ENCODE results near the gene LRTM2.

The LRTM2 gene

DNA sequence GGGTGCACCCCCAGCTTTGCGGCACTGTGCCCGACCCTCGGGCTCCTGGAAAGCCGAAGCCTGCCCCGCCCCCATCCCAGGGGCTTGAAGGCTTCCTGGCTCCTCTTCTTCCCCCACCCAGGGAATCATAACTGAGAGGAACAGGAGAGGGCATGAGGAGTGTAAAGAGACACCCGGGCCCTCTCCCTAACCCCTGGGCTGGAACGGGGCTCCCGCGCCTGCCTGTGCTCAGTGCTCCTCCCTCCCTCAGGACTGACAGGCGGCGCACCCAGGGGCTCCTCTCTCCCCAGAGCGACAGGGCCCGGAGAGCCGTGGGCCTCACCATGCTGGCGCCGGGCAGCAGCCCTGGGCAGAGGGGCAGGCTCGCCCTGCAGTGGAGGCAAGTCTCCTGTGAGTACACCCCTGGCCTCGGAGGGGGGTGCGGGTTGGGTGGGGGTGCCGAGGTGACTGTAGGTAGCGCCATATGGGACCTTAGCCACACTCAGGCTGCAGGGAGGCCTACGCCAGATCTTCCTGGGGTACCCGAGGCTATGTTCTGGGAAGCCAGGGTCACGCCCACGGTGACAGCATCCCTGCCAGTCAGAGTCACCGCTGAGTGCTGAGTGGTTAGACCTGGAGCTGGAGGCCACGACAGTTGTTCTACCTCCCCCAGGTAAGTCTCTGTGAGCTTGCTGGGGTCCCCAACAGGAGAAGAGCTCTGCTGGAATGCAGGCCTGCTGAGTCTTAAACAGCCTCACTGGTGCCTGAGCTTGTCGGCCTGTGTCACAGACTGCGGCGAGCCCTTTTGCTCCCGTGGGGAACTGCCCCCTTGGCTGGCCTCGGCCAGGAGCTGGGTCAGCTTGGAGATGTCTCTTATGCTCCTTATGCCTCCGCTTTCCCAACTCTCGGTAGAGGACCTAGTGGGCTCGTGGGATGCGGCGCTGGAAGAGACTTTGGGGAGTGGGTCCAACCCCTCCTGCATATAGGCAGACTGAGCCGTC is 7.8 kb downstream of the LRTM2 start:
- Histone ChIP-seq H3K4me1 (ENCODE audit: insufficient read depth, low read length, poor library complexity, severe bottlenecking) (no peaks in the 10 kb centered on the region), H3K9ac (ENCODE audit: low read depth, low read length, poor library complexity, severe bottlenecking) (no peak overlapping the region), H3F3A (ENCODE audit: low read depth) (no peaks in the 10 kb centered on the region), H4K20me1 (ENCODE audit: insufficient read depth, low read length, poor library complexity, severe bottlenecking) (no peaks in the 10 kb centered on the region), H3K9me3 (ENCODE audit: insufficient read depth, low read depth, low read length) (no peaks in the 10 kb centered on the region), H3K36me3 (ENCODE audit: insufficient read depth, low read length) (no peaks in the 10 kb centered on the region), H3K27me3 (ENCODE audit: insufficient read depth, low read length, poor library complexity, severe bottlenecking) (no peaks in the 10 kb centered on the region), H3K79me2 (ENCODE audit: insufficient read depth, low read length) (no peaks in the 10 kb centered on the region), H3K4me3 (ENCODE audit: low read length, poor library complexity, severe bottlenecking) (no peak overlapping the region), H3K9me2 (replicated peaks; ENCODE audit: low read depth, low read length) (no peaks in the 10 kb centered on the region), H3K4me2 (ENCODE audit: low read depth, low read length, poor library complexity, severe bottlenecking) (no peak overlapping the region), H2AFZ (ENCODE audit: low read length) (no peak overlapping the region)
- TF ChIP-seq EZH2phosphoT487 (IDR thresholded peaks at IDR 0.05; ENCODE audit: borderline replicate concordance) = no peak

DNA sequence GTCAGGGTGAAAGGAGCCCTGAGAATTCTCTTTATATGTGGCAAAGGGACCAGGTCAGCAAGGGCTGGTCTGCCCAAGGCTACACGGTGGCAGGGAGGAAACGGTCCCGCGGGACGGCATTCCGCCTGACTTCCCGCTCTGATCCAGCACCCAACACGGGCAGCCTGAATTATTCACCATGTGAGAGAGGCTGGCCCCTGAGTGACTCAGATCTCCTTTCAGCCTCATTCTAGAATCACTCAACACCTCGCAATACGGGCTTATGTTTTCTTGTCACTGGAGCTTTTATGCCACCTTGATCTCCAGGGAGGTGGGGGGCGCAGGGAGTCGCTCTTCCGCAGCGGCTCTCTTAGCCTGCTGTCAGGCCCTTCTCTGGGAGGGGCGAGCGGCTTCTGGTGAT is 8.5 kb downstream of the LRTM2 start:
- Histone ChIP-seq H3K9me2 (replicated peaks; ENCODE audit: low read depth, low read length) (no peaks in the 10 kb centered on the region), H3K4me2 (ENCODE audit: low read depth, low read length, poor library complexity, severe bottlenecking) (no peak overlapping the region), H3K36me3 (ENCODE audit: insufficient read depth, low read length) (no peaks in the 10 kb centered on the region), H3K4me3 (ENCODE audit: low read length, poor library complexity, severe bottlenecking) (no peak overlapping the region), H2AFZ (ENCODE audit: low read length) (no peak overlapping the region), H3K9ac (ENCODE audit: low read depth, low read length, poor library complexity, severe bottlenecking) (no peak overlapping the region), H3K27me3 (ENCODE audit: insufficient read depth, low read length, poor library complexity, severe bottlenecking) (no peaks in the 10 kb centered on the region), H3K79me2 (ENCODE audit: insufficient read depth, low read length) (no peaks in the 10 kb centered on the region), H3K9me3 (ENCODE audit: insufficient read depth, low read depth, low read length) (no peaks in the 10 kb centered on the region), H3K4me1 (ENCODE audit: insufficient read depth, low read length, poor library complexity, severe bottlenecking) (no peaks in the 10 kb centered on the region), H3F3A (ENCODE audit: low read depth) (no peaks in the 10 kb centered on the region), H4K20me1 (ENCODE audit: insufficient read depth, low read length, poor library complexity, severe bottlenecking) (no peaks in the 10 kb centered on the region)
- no peak for TF ChIP-seq EZH2phosphoT487 (IDR thresholded peaks at IDR 0.05; ENCODE audit: borderline replicate concordance)
- TF ChIP-seq, protein P1, sequence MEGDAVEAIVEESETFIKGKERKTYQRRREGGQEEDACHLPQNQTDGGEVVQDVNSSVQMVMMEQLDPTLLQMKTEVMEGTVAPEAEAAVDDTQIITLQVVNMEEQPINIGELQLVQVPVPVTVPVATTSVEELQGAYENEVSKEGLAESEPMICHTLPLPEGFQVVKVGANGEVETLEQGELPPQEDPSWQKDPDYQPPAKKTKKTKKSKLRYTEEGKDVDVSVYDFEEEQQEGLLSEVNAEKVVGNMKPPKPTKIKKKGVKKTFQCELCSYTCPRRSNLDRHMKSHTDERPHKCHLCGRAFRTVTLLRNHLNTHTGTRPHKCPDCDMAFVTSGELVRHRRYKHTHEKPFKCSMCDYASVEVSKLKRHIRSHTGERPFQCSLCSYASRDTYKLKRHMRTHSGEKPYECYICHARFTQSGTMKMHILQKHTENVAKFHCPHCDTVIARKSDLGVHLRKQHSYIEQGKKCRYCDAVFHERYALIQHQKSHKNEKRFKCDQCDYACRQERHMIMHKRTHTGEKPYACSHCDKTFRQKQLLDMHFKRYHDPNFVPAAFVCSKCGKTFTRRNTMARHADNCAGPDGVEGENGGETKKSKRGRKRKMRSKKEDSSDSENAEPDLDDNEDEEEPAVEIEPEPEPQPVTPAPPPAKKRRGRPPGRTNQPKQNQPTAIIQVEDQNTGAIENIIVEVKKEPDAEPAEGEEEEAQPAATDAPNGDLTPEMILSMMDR (conservative IDR thresholded peaks at IDR 0.05; ENCODE audit: low read length) = no peak

DNA sequence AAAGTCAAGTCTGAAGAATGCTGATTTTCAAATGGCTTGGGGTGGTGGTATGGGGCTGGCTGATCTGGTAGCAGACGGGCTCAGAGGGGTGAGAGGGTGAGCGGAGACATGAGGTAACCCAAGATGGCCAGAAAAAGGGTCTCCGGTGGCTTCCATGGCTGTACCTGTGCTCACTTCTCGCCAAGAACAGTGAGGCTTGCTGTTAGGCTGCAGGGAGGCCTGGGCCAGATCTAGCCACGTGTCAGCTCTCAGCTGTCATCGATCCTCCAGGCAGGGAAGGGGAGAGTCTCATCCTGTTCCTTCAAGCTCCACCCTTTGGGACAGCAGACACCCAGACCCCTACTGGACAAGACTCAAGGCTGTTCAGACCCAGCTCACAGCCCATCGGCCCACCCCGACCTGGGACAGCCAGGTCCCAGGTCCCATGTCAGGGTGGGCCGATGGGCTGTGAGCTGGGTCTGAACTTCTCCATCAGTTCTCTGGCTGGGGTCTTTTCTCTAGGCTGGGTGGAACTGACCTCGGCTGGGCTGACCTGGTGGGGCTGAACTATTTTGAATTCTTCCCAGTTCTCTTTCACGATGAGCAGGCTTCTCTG is 9.0 kb downstream of the LRTM2 start:
- Histone ChIP-seq H3F3A (ENCODE audit: low read depth) (no peaks in the 10 kb centered on the region), H3K79me2 (ENCODE audit: insufficient read depth, low read length) (no peaks in the 10 kb centered on the region), H3K36me3 (ENCODE audit: insufficient read depth, low read length) (no peaks in the 10 kb centered on the region), H3K4me2 (ENCODE audit: low read depth, low read length, poor library complexity, severe bottlenecking) (no peak overlapping the region), H3K4me1 (ENCODE audit: insufficient read depth, low read length, poor library complexity, severe bottlenecking) (no peaks in the 10 kb centered on the region), H3K9me3 (ENCODE audit: insufficient read depth, low read depth, low read length) (no peaks in the 10 kb centered on the region), H4K20me1 (ENCODE audit: insufficient read depth, low read length, poor library complexity, severe bottlenecking) (no peaks in the 10 kb centered on the region), H3K27me3 (ENCODE audit: insufficient read depth, low read length, poor library complexity, severe bottlenecking) (no peaks in the 10 kb centered on the region), H3K4me3 (ENCODE audit: low read length, poor library complexity, severe bottlenecking) (no peak overlapping the region), H3K9ac (ENCODE audit: low read depth, low read length, poor library complexity, severe bottlenecking) (no peak overlapping the region), H2AFZ (ENCODE audit: low read length) (no peak overlapping the region), H3K9me2 (replicated peaks; ENCODE audit: low read depth, low read length) (no peaks in the 10 kb centered on the region)
- TF ChIP-seq EZH2phosphoT487 (IDR thresholded peaks at IDR 0.05; ENCODE audit: borderline replicate concordance) = no peak
- TF ChIP-seq, protein P1 (conservative IDR thresholded peaks at IDR 0.05; ENCODE audit: low read length) = no peak
